HepG2 (cell line): Measurements from ENCODE around the gene NAV2. TPM values are rescaled to one million over a fixed set of nuclear protein-coding genes. Genes with fewer than 3 reads are reported as not detected.

Experiments used
- ATAC-seq: fragments of 200-7000 bp; cut with Tn5 transposase; 3 replicates; pipeline ENCODE4 v1.9.1; 2020; ENCODE audit warnings: mild to moderate bottlenecking, moderate library complexity
- BruUV-seq: library from RNA; stranded (reverse); fragments of 400-500 nt; replicated peaks from 2 replicates; lab custom pipeline; 2021; lab: Mats Ljungman, UMichigan
- CTCF ChIA-PET: fragments of 300-600 bp; formaldehyde crosslinking; extraction: SDS; loops from one replicate; lab custom pipeline; 2021; ENCODE audit warnings: low total read pairs, inconsistent platforms, low intra/inter-chr PET ratio; lab: Yijun Ruan, JAX
- POLR2A ChIA-PET: fragments of 350-600 bp; sonication (Branson Sonifier 250); formaldehyde crosslinking; loops from one replicate; lab custom pipeline; 2020; ENCODE audit warnings: antibody characterized with exemption, inconsistent platforms; lab: Yijun Ruan, JAX
- DNase-seq: peaks from one replicate; pipeline ENCODE4 v3.0.0-alpha.2; 2015; ENCODE audit warnings: low spot score
- FAIRE-seq: peaks from 3 replicates; lab custom pipeline; 2011; peaks lifted over from hg19 to GRCh38; lab: Jason Lieb, UNC
- H2AFZ ChIP-seq: one replicate; pipeline ENCODE4 v1.6.1; 2011; ENCODE audit warnings: low read length, inconsistent platforms
- H3K27ac ChIP-seq: fragments of 300-600 bp; 3 replicates; pipeline ENCODE4 v1.8.0; 2011; ENCODE audit warnings: mixed run types, mild to moderate bottlenecking, mixed read lengths, low read length, inconsistent platforms; ENCODE audit not compliant: insufficient read depth; ENCODE audit errors: extremely low read length
- H3K27me3 ChIP-seq, 2 experiments: fragments of 200-600 bp in 1 of 2; 2 replicates in 1 of 2; 3 replicates in 1 of 2; pipeline versions ENCODE4 v1.6.0 to v1.8.0; 2011; ENCODE audit warnings: low read length in 2 of 2, mild to moderate bottlenecking in 2 of 2, moderate library complexity in 2 of 2, inconsistent platforms in 1 of 2; ENCODE audit not compliant: insufficient read depth in 2 of 2, control insufficient read depth in 1 of 2
- H3K36me3 ChIP-seq, 2 experiments: fragments of 200-600 bp in 1 of 2; replicated peaks in 1 of 2; 2 replicates in 1 of 2; 3 replicates in 1 of 2; pipeline versions ENCODE4 v1.5.1 to v1.8.0; 2011; ENCODE audit warnings: low read length in 2 of 2, inconsistent platforms in 1 of 2; ENCODE audit not compliant: insufficient read depth in 2 of 2, control insufficient read depth in 1 of 2
- H3K4me1 ChIP-seq: 2 replicates; pipeline ENCODE4 v1.5.1; 2012; ENCODE audit warnings: low read length, inconsistent platforms; ENCODE audit not compliant: insufficient read depth
- H3K4me2 ChIP-seq: 2 replicates; pipeline ENCODE4 v1.6.0; 2011; ENCODE audit warnings: low read depth, low read length, inconsistent platforms
- H3K4me3 ChIP-seq, 3 experiments: fragments of 200-600 bp in 1 of 3; sonication (generic), shearing (Covaris generic) in 1 of 3; replicated peaks in 1 of 3; 2 replicates each; pipeline ENCODE4 v1.5.1; 2011 to 2016; ENCODE audit warnings: low read length in 3 of 3, inconsistent platforms in 2 of 3, low read depth in 2 of 3, mild to moderate bottlenecking in 2 of 3, control low read depth in 1 of 3, mixed read lengths in 1 of 3; ENCODE audit not compliant: insufficient read depth in 1 of 3
- H3K79me2 ChIP-seq: one replicate; pipeline ENCODE4 v1.6.1; 2011; ENCODE audit warnings: low read length, inconsistent platforms; ENCODE audit not compliant: insufficient read depth
- H3K9ac ChIP-seq: 2 replicates; pipeline ENCODE4 v1.6.0; 2011; ENCODE audit warnings: mild to moderate bottlenecking, low read depth, low read length, inconsistent platforms; ENCODE audit not compliant: insufficient read depth
- H3K9me3 ChIP-seq: 2 replicates; pipeline ENCODE4 v1.5.1; 2012; ENCODE audit warnings: mild to moderate bottlenecking, low read length
- H4K20me1 ChIP-seq: 2 replicates; pipeline ENCODE4 v1.6.0; 2011; ENCODE audit warnings: inconsistent platforms, mild to moderate bottlenecking, low read length, moderate library complexity; ENCODE audit not compliant: insufficient read depth
- GLI4 ChIP-seq: sonication (generic); formaldehyde crosslinking; IDR thresholded peaks from 2 replicates; pipeline ENCODE4 v1.5.1; 2020; ENCODE audit warnings: missing genetic modification reagents, mild to moderate bottlenecking, moderate library complexity, borderline replicate concordance
- HNF1B ChIP-seq: sonication (generic); formaldehyde crosslinking; IDR thresholded peaks from 2 replicates; pipeline ENCODE4 v1.5.1; 2020; ENCODE audit warnings: mild to moderate bottlenecking, moderate library complexity, missing genetic modification reagents
- MYC ChIP-seq: sonication (generic); formaldehyde crosslinking; IDR thresholded peaks from 2 replicates; pipeline ENCODE4 v1.9.0; 2021; ENCODE audit warnings: missing genetic modification reagents, borderline replicate concordance
- SMAD3 ChIP-seq: sonication (generic); formaldehyde crosslinking; IDR thresholded peaks from 2 replicates; pipeline ENCODE4 v1.4.0; 2020; ENCODE audit warnings: missing genetic modification reagents
- SP5 ChIP-seq: IDR thresholded peaks from 2 replicates; pipeline ENCODE4 v1.6.1; 2016; ENCODE audit warnings: low read depth, borderline replicate concordance
- TBX2 ChIP-seq: sonication (generic); formaldehyde crosslinking; IDR thresholded peaks from 2 replicates; pipeline ENCODE4 v1.5.0; 2020; ENCODE audit warnings: missing genetic modification reagents, mild to moderate bottlenecking, borderline replicate concordance
- ZNF724P ChIP-seq: sonication (generic); formaldehyde crosslinking; IDR thresholded peaks from 2 replicates; pipeline ENCODE4 v1.8.0; 2022; ENCODE audit warnings: missing genetic modification reagents, borderline replicate concordance
- ZNF790 ChIP-seq: sonication (generic); formaldehyde crosslinking; IDR thresholded peaks from 2 replicates; pipeline ENCODE4 v1.8.0; 2022; ENCODE audit warnings: missing genetic modification reagents, mild to moderate bottlenecking, borderline replicate concordance
- WGBS: methylation state at CpG from one replicate; pipeline ENCODE4 v1.1.6; 2017; ENCODE audit warnings: low lambda C conversion rate; 5-methylcytosine and 5-hydroxymethylcytosine counted together
- in situ Hi-C: cut with HindIII; loops from 2 replicates; pipeline ENCODE4 v1.10.0; 2017; ENCODE audit warnings: low pct_unique_long_range_greater_than_20kb; ENCODE audit not compliant: extremely low pct_ligation_motif_present
- intact Hi-C: fragments of 100-400 bp; cut with micrococcal nuclease; formaldehyde crosslinking; loops from one replicate; pipeline ENCODE4 v1.10.0; 2022; ENCODE audit not compliant: unreplicated experiment
- polyA plus RNA-seq, 8 experiments: library from polyadenylated mRNA; depleted of rRNA in 3 of 8; stranded (reverse) in 7 of 8; unstranded in 1 of 8; fragments of >200 nt; fragmentation: Illumina TruSeq in 4 of 8; extraction: Trizol in 4 of 8; gene quantifications; 2 replicates each; pipeline versions ENCODE4 v1.2.1 to v1.2.3, GENCODE V29; 2011 to 2016; ENCODE audit warnings: low read depth in 4 of 8, missing spikeins in 1 of 8, mixed read lengths in 1 of 8; ENCODE audit not compliant: insufficient read depth in 1 of 8
- total RNA-seq, 5 experiments: library from RNA; depleted of rRNA; stranded (reverse); fragments of >200 nt; fragmentation: Illumina TruSeq; extraction: Trizol; gene quantifications; 2 replicates each; pipeline ENCODE4 v1.2.3, GENCODE V29; 2016; ENCODE audit warnings: low read depth in 1 of 5
- TF ChIP-seq, protein P1 (sequence below): sonication (generic); formaldehyde crosslinking; IDR thresholded peaks from 2 replicates; pipeline ENCODE4 v1.4.0; 2020; ENCODE audit warnings: missing genetic modification reagents
- TF ChIP-seq, protein P2 (sequence below): sonication (generic); formaldehyde crosslinking; IDR thresholded peaks from 2 replicates; pipeline ENCODE4 v1.5.0; 2020; ENCODE audit warnings: mild to moderate bottlenecking, missing genetic modification reagents

Gene NAV2
- total and polyA plus RNA-seq, 2 of the 13 experiments (the other 11 are each of a cell fraction or from before 2014, with no cell fraction given), result 9.3 to 34.6 TPM

DNA sequence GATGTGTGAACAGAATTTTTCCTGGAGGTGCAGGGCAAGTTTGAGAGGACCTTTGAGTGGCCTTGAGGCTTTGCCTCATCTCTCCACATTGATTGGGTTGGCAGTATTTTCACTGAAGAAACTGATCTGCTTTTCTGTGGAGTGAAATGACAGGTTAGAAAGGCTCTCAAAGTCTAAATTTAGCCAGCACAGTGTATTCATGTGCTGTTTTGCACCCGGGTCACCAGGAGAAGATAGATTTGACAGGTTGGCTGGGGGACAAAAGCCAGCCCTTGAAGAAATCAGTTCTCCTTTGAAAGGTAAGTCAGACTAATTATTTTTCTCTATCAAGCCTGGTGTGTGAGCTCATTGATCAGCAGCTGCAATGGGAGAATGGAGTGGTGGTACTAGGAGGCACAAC, 294.7 kb downstream of the NAV2 start (continued):
- TF ChIP-seq, protein P1, sequence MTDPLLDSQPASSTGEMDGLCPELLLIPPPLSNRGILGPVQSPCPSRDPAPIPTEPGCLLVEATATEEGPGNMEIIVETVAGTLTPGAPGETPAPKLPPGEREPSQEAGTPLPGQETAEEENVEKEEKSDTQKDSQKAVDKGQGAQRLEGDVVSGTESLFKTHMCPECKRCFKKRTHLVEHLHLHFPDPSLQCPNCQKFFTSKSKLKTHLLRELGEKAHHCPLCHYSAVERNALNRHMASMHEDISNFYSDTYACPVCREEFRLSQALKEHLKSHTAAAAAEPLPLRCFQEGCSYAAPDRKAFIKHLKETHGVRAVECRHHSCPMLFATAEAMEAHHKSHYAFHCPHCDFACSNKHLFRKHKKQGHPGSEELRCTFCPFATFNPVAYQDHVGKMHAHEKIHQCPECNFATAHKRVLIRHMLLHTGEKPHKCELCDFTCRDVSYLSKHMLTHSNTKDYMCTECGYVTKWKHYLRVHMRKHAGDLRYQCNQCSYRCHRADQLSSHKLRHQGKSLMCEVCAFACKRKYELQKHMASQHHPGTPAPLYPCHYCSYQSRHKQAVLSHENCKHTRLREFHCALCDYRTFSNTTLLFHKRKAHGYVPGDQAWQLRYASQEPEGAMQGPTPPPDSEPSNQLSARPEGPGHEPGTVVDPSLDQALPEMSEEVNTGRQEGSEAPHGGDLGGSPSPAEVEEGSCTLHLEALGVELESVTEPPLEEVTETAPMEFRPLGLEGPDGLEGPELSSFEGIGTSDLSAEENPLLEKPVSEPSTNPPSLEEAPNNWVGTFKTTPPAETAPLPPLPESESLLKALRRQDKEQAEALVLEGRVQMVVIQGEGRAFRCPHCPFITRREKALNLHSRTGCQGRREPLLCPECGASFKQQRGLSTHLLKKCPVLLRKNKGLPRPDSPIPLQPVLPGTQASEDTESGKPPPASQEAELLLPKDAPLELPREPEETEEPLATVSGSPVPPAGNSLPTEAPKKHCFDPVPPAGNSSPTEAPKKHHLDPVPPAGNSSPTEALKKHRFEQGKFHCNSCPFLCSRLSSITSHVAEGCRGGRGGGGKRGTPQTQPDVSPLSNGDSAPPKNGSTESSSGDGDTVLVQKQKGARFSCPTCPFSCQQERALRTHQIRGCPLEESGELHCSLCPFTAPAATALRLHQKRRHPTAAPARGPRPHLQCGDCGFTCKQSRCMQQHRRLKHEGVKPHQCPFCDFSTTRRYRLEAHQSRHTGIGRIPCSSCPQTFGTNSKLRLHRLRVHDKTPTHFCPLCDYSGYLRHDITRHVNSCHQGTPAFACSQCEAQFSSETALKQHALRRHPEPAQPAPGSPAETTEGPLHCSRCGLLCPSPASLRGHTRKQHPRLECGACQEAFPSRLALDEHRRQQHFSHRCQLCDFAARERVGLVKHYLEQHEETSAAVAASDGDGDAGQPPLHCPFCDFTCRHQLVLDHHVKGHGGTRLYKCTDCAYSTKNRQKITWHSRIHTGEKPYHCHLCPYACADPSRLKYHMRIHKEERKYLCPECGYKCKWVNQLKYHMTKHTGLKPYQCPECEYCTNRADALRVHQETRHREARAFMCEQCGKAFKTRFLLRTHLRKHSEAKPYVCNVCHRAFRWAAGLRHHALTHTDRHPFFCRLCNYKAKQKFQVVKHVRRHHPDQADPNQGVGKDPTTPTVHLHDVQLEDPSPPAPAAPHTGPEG (CRISPR knock-in tag), result no peak

GRCh38 chr11:20008190-20008870, 295.7 kb downstream of the NAV2 start:
- no peak for FAIRE-seq
- ATAC-seq, result no peak
- Histone ChIP-seq H3K79me2 (peaks cover 32% of the 10 kb centered on the region), H3K9me3 (no peaks in the 10 kb centered on the region), H4K20me1 (no peaks in the 10 kb centered on the region), H3K27me3 (no peaks in the 10 kb centered on the region), H3K36me3 (no peaks in the 10 kb centered on the region; a peak in 1 of 5 replicates), H2AFZ (no peak overlapping the region), H3K27ac (peak overlapping the region; percentile 28), H3K4me3 (no peak overlapping the region), H3K9ac (no peak overlapping the region), H3K4me1 (peaks cover 88% of the 10 kb centered on the region), H3K4me2 (no peak overlapping the region)
- POLR2A ChIA-PET, result interaction anchor here (0.9 to 2.3 kb wide), 3 partner anchors 8 to 27 kb away, joined by 4 to 8 read pairs (median 5); no protein-coding TSS in a partner anchor
- WGBS, result 84% methylated on average over 6 of the region's 6 CpGs
- in situ Hi-C loops, result no loop called here
- BruUV-seq, result no TSS peak
- CTCF ChIA-PET, result no interaction called here
- intact Hi-C loops, result no loop called here
- no peak for DNase-seq
- no peak for TF ChIP-seq GLI4 (CRISPR knock-in tag)
- TF ChIP-seq SP5 (CRISPR knock-in tag), result no peak
- no peak for TF ChIP-seq SMAD3 (CRISPR knock-in tag)
- TF ChIP-seq HNF1B, result no peak
- no peak for TF ChIP-seq MYC (CRISPR knock-in tag)
- TF ChIP-seq ZNF724P (CRISPR knock-in tag), result no peak
- no peak for TF ChIP-seq TBX2 (CRISPR knock-in tag)
- TF ChIP-seq, protein P2, sequence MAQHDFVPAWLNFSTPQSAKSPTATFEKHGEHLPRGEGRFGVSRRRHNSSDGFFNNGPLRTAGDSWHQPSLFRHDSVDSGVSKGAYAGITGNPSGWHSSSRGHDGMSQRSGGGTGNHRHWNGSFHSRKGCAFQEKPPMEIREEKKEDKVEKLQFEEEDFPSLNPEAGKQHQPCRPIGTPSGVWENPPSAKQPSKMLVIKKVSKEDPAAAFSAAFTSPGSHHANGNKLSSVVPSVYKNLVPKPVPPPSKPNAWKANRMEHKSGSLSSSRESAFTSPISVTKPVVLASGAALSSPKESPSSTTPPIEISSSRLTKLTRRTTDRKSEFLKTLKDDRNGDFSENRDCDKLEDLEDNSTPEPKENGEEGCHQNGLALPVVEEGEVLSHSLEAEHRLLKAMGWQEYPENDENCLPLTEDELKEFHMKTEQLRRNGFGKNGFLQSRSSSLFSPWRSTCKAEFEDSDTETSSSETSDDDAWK (CRISPR knock-in tag), result no peak
- no peak for TF ChIP-seq ZNF790 (CRISPR knock-in tag)
